BE2C (cell line): ENCODE results near the gene PLA2G4D.
A peak's percentile ranks its signal among the peaks of the same experiment; 100 is the strongest.

Experiments used
- DNase-seq: peaks from one replicate; pipeline ENCODE4 v3.0.0-alpha.2; 2020
- H3K27me3 ChIP-seq: fragments of 250-450 bp; sonication (Bioruptor Pico); 2 replicates; pipeline ENCODE4 v1.5.1; 2020; ENCODE audit warnings: mild to moderate bottlenecking
- H3K36me3 ChIP-seq: fragments of 250-450 bp; sonication (Bioruptor Pico); 2 replicates; pipeline ENCODE4 v1.5.1; 2020; ENCODE audit warnings: mild to moderate bottlenecking
- H3K4me1 ChIP-seq: fragments of 250-450 bp; sonication (Bioruptor Pico); 2 replicates; pipeline ENCODE4 v1.5.1; 2020
- H3K4me3 ChIP-seq: 2 replicates; pipeline ENCODE4 v1.5.1; 2011; ENCODE audit warnings: low read depth, low read length
- H3K9me3 ChIP-seq: fragments of 250-450 bp; sonication (Bioruptor Pico); 2 replicates; pipeline ENCODE4 v1.5.1; 2020
- CTCF ChIP-seq: IDR thresholded peaks from 2 replicates; pipeline ENCODE4 v1.5.1; 2012; ENCODE audit warnings: mild to moderate bottlenecking, low read depth, low read length

The PLA2G4D gene

GRCh38 chr15:42139596-42139995, 45.2 kb upstream of the PLA2G4D start:
- Histone ChIP-seq H3K36me3 (no peaks in the 10 kb centered on the region), H3K4me3 (no peak overlapping the region), H3K4me1 (no peaks in the 10 kb centered on the region), H3K27me3 (no peaks in the 10 kb centered on the region), H3K9me3 (no peaks in the 10 kb centered on the region)
- no peak for DNase-seq
- TF ChIP-seq CTCF = no peak

- Histone ChIP-seq H3K27me3 (no peaks in the 10 kb centered on the region), H3K4me1 (no peaks in the 10 kb centered on the region), H3K36me3 (no peaks in the 10 kb centered on the region), H3K9me3 (no peaks in the 10 kb centered on the region), H3K4me3 (no peak overlapping the region)
- no peak for TF ChIP-seq CTCF
- no peak for DNase-seq
Observed at GRCh38 chr15:42138968-42139386, 44.6 kb upstream of the PLA2G4D start.

GRCh38 chr15:42138411-42138810, 44.0 kb upstream of the PLA2G4D start:
- Histone ChIP-seq H3K36me3 (no peaks in the 10 kb centered on the region), H3K4me3 (no peak overlapping the region), H3K9me3 (no peaks in the 10 kb centered on the region), H3K27me3 (no peaks in the 10 kb centered on the region), H3K4me1 (no peaks in the 10 kb centered on the region)
- DNase-seq = no peak
- TF ChIP-seq CTCF = no peak

- H3K36me3 ChIP-seq = no peaks in the 10 kb centered on the region
- no peak overlapping the region for H3K4me3 ChIP-seq
- no peak for DNase-seq
- H3K27me3 ChIP-seq = no peaks in the 10 kb centered on the region
- no peaks in the 10 kb centered on the region for H3K9me3 ChIP-seq
- H3K4me1 ChIP-seq = no peaks in the 10 kb centered on the region
- TF ChIP-seq CTCF = peak; percentile 71
Observed at GRCh38 chr15:42137461-42138261, 43.3 kb upstream of the PLA2G4D start.

- H3K36me3 ChIP-seq = no peaks in the 10 kb centered on the region
- no peaks in the 10 kb centered on the region for H3K27me3 ChIP-seq
- H3K4me3 ChIP-seq = no peak overlapping the region
- H3K9me3 ChIP-seq = no peaks in the 10 kb centered on the region
- no peak for TF ChIP-seq CTCF
- no peak for DNase-seq
- no peaks in the 10 kb centered on the region; the same call in 1 of the 2 replicates for H3K4me1 ChIP-seq
Observed at GRCh38 chr15:42136513-42136912, 42.2 kb upstream of the PLA2G4D start.

GRCh38 chr15:42135351-42135750, 41.0 kb upstream of the PLA2G4D start:
- Histone ChIP-seq H3K27me3 (no peaks in the 10 kb centered on the region), H3K4me3 (no peak overlapping the region), H3K4me1 (no peaks in the 10 kb centered on the region; the same call in 1 of the 2 replicates), H3K36me3 (no peaks in the 10 kb centered on the region), H3K9me3 (no peaks in the 10 kb centered on the region)
- no peak for DNase-seq
- no peak for TF ChIP-seq CTCF
